Mucosa of stomach (tissue), 1 donor: ENCODE results near the gene FAM174C.
"Not testable (repeated sequence)": the region's sequence is repeated elsewhere in the genome, so short reads cannot be mapped to it uniquely, and the experiment has no call there.

Source experiments
- H3K27me3 ChIP-seq: one replicate; pipeline ENCODE4 v1.7.0; 2013; ENCODE audit warnings: mild to moderate bottlenecking, low read length; ENCODE audit not compliant: control insufficient read depth, insufficient read depth
- H3K36me3 ChIP-seq: one replicate; pipeline ENCODE4 v1.7.0; 2013; ENCODE audit warnings: low read length; ENCODE audit not compliant: control insufficient read depth, insufficient read depth
- H3K4me1 ChIP-seq: one replicate; pipeline ENCODE4 v1.7.0; 2013; ENCODE audit warnings: mild to moderate bottlenecking, low read length; ENCODE audit not compliant: control insufficient read depth, insufficient read depth
- H3K4me3 ChIP-seq: one replicate; pipeline ENCODE4 v1.7.0; 2013; ENCODE audit warnings: low read length
- H3K9ac ChIP-seq: one replicate; pipeline ENCODE4 v1.7.0; 2013; ENCODE audit warnings: mild to moderate bottlenecking, low read length, moderate library complexity
- H3K9me3 ChIP-seq: one replicate; pipeline ENCODE4 v1.7.0; 2013; ENCODE audit warnings: mild to moderate bottlenecking, low read length, moderate library complexity; ENCODE audit not compliant: control insufficient read depth
- donor health status: Pancreatic carcinoma.

The FAM174C gene

GRCh38 chr19:1316466-1316865 is 41.1 kb downstream of the FAM174C start:
- Histone ChIP-seq H3K9me3 (no peaks in the 10 kb centered on the region), H3K4me3 (no peak overlapping the region), H3K36me3 (no peaks in the 10 kb centered on the region), H3K9ac (no peak overlapping the region), H3K4me1 (peaks cover 12% of the 10 kb centered on the region), H3K27me3 (peaks cover 48% of the 10 kb centered on the region)

- Histone ChIP-seq H3K4me1 (peaks cover 12% of the 10 kb centered on the region), H3K4me3 (no peak overlapping the region), H3K36me3 (no peaks in the 10 kb centered on the region), H3K9me3 (no peaks in the 10 kb centered on the region), H3K27me3 (peaks cover 49% of the 10 kb centered on the region), H3K9ac (no peak overlapping the region)
These were observed 42.1 kb downstream of the FAM174C start for GRCh38 chr19:1317274-1318003.

- peaks cover 55% of the 10 kb centered on the region for H3K27me3 ChIP-seq
- H3K4me1 ChIP-seq, result peaks cover 4% of the 10 kb centered on the region
- no peaks in the 10 kb centered on the region for H3K9me3 ChIP-seq
- no peak overlapping the region for H3K9ac ChIP-seq
- H3K4me3 ChIP-seq, result no peak overlapping the region
- no peaks in the 10 kb centered on the region for H3K36me3 ChIP-seq
These were observed 43.5 kb downstream of the FAM174C start for GRCh38 chr19:1318678-1319471.

- Histone ChIP-seq H3K27me3 (peaks cover 60% of the 10 kb centered on the region), H3K4me1 (peaks cover 13% of the 10 kb centered on the region)
- not testable (repeated sequence) for H3K9ac ChIP-seq, H3K9me3 ChIP-seq, H3K4me3 ChIP-seq, H3K36me3 ChIP-seq
These were observed 44.9 kb downstream of the FAM174C start for GRCh38 chr19:1320282-1320650.

- Histone ChIP-seq H3K36me3 (no peaks in the 10 kb centered on the region), H3K4me1 (peaks cover 12% of the 10 kb centered on the region), H3K9ac (no peak overlapping the region), H3K9me3 (no peaks in the 10 kb centered on the region), H3K4me3 (no peak overlapping the region), H3K27me3 (peaks cover 50% of the 10 kb centered on the region)
These were observed 46.2 kb downstream of the FAM174C start for GRCh38 chr19:1321539-1321938.

GRCh38 chr19:1322198-1322981 is 47.1 kb downstream of the FAM174C start:
- Histone ChIP-seq H3K4me3 (no peak overlapping the region), H3K9me3 (no peaks in the 10 kb centered on the region), H3K27me3 (peaks cover 49% of the 10 kb centered on the region), H3K9ac (no peak overlapping the region), H3K36me3 (no peaks in the 10 kb centered on the region), H3K4me1 (peaks cover 12% of the 10 kb centered on the region)

GRCh38 chr19:1324249-1324805 is 49.0 kb downstream of the FAM174C start:
- Histone ChIP-seq H3K9ac (peak overlapping the region; percentile 55), H3K9me3 (no peaks in the 10 kb centered on the region), H3K4me3 (peak overlapping the region; percentile 8), H3K4me1 (peaks cover 12% of the 10 kb centered on the region), H3K27me3 (peaks cover 34% of the 10 kb centered on the region), H3K36me3 (no peaks in the 10 kb centered on the region)

- Histone ChIP-seq H3K9me3 (no peaks in the 10 kb centered on the region), H3K4me1 (peaks cover 12% of the 10 kb centered on the region), H3K4me3 (peak overlapping the region; percentile 8), H3K36me3 (no peaks in the 10 kb centered on the region), H3K27me3 (peaks cover 32% of the 10 kb centered on the region), H3K9ac (peak overlapping the region; percentile 55)
These were observed 49.7 kb downstream of the FAM174C start for GRCh38 chr19:1324806-1325567.

GRCh38 chr19:1325568-1326294 is 50.4 kb downstream of the FAM174C start:
- Histone ChIP-seq H3K27me3 (peaks cover 31% of the 10 kb centered on the region), H3K9ac (no peak overlapping the region), H3K4me1 (peaks cover 12% of the 10 kb centered on the region), H3K9me3 (no peaks in the 10 kb centered on the region), H3K36me3 (no peaks in the 10 kb centered on the region), H3K4me3 (no peak overlapping the region)

- H3K4me3 ChIP-seq, result no peak overlapping the region
- peaks cover 12% of the 10 kb centered on the region for H3K4me1 ChIP-seq
- H3K9ac ChIP-seq, result no peak overlapping the region
- H3K27me3 ChIP-seq, result peaks cover 31% of the 10 kb centered on the region
- H3K36me3 ChIP-seq, result no peaks in the 10 kb centered on the region
- H3K9me3 ChIP-seq, result no peaks in the 10 kb centered on the region
These were observed 51.8 kb downstream of the FAM174C start for GRCh38 chr19:1327125-1327524.
